Measurements from ENCODE around the gene COLEC11. TPM values are rescaled to one million over a fixed set of nuclear protein-coding genes. Genes with fewer than 3 reads are reported as not detected.

Gene COLEC11
- total RNA-seq, 1 experiment from 2014 or later, result 0.77 TPM

DNA sequence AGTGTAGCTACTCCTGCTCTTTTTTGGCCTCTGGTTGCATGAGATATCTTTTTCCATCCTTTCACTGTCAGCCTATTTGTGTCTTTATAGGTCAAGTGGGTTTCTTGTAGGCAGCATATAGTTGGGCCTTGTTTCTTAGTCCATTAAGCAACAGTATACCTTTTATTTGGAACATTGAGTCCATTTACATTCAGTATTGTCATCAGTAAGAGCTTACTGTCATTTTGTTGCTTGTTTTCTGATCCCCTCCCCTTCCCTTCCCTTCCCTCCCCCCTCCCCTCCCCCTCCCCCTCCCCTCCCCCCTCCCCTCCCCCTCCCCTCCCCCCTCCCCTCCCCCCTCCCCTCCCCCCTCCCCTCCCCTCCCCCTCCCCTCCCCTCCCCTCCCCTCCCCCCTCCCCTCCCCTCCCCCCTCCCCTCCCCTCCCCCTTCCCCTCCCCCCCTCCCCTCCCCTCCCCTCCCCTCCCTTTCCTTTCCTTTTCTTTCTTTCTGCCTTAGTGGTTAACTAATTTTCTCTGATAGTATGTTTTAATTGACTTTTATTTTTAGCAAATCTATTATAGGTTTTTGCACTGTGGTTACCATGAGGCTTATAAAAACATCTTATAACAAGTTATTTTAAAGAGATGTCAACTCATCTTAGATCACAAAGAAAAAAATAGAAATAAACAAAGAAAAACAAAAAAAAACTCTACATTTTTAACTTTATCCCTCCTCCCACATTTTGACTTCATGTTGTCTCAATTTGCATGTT is 95.3 kb downstream of the COLEC11 start:
- no peaks in the 10 kb centered on the region for H3K9me3 ChIP-seq (ENCODE audit: low read depth, low read length, poor library complexity, severe bottlenecking)
- no peak overlapping the region for H3K4me3 ChIP-seq (ENCODE audit: low read depth, low read length, poor library complexity, severe bottlenecking)
- H3K27ac ChIP-seq (ENCODE audit: low read depth, low read length, poor library complexity, severe bottlenecking), result no peak overlapping the region
- no peaks in the 10 kb centered on the region for H3K4me1 ChIP-seq (ENCODE audit: insufficient read depth, low read length, poor library complexity, severe bottlenecking)
- CTCF ChIA-PET, result no interaction called here
- no TSS peak for BruUV-seq (replicated peaks)
- intact Hi-C loops (cut with micrococcal nuclease; ENCODE audit: unreplicated experiment), result no loop called here
- no peaks in the 10 kb centered on the region for H3K27me3 ChIP-seq (replicated peaks; ENCODE audit: insufficient read depth, low read depth, low read length, poor library complexity)
- no peak for TF ChIP-seq EZH2 (IDR thresholded peaks at IDR 0.05; ENCODE audit: borderline replicate concordance, low read depth, low read length, poor library complexity, severe bottlenecking)
- TF ChIP-seq, protein P1, sequence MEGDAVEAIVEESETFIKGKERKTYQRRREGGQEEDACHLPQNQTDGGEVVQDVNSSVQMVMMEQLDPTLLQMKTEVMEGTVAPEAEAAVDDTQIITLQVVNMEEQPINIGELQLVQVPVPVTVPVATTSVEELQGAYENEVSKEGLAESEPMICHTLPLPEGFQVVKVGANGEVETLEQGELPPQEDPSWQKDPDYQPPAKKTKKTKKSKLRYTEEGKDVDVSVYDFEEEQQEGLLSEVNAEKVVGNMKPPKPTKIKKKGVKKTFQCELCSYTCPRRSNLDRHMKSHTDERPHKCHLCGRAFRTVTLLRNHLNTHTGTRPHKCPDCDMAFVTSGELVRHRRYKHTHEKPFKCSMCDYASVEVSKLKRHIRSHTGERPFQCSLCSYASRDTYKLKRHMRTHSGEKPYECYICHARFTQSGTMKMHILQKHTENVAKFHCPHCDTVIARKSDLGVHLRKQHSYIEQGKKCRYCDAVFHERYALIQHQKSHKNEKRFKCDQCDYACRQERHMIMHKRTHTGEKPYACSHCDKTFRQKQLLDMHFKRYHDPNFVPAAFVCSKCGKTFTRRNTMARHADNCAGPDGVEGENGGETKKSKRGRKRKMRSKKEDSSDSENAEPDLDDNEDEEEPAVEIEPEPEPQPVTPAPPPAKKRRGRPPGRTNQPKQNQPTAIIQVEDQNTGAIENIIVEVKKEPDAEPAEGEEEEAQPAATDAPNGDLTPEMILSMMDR (conservative IDR thresholded peaks at IDR 0.05; ENCODE audit: low read depth, low read length), result no peak
- POLR2A ChIA-PET (ENCODE audit: low non-redundant PET), result no interaction called here
- H3K36me3 ChIP-seq (ENCODE audit: insufficient read depth, low read length, poor library complexity, severe bottlenecking), result no peaks in the 10 kb centered on the region
- no peak for DNase-seq (ENCODE audit: low spot score)

DNA sequence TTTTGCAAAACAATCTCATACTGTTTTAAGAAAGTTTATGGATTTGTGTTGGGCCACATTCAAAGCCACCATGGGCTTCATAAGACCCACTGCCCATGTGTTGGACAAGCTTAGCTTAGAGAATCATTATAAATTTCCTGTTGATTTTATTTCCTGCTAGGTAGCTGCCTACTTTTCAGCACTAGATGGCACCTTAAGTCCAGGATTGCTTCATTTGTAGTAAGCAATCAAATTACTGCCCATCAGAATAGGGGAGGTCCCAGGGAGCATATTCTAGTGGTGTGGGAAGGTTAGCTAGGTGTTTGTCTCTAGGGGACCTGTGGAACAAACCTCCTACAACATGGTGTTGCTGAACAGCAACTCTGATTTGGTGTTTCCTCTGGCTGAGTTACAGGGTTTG is 97.5 kb downstream of the COLEC11 start:
- TF ChIP-seq, protein P1 (conservative IDR thresholded peaks at IDR 0.05; ENCODE audit: low read depth, low read length), result peak; percentile 73
- TF ChIP-seq EZH2 (IDR thresholded peaks at IDR 0.05; ENCODE audit: borderline replicate concordance, low read depth, low read length, poor library complexity, severe bottlenecking), result no peak
- POLR2A ChIA-PET (ENCODE audit: low non-redundant PET), result no interaction called here
- CTCF ChIA-PET, result interaction anchor here (1.1 to 1.7 kb wide), 2 partner anchors 36 to 88 kb away, joined by 8 to 10 read pairs; no protein-coding TSS in a partner anchor
- H3K9me3 ChIP-seq (ENCODE audit: low read depth, low read length, poor library complexity, severe bottlenecking), result no peaks in the 10 kb centered on the region
- H3K27ac ChIP-seq (ENCODE audit: low read depth, low read length, poor library complexity, severe bottlenecking), result no peak overlapping the region
- no TSS peak for BruUV-seq (replicated peaks)
- H3K36me3 ChIP-seq (ENCODE audit: insufficient read depth, low read length, poor library complexity, severe bottlenecking), result no peaks in the 10 kb centered on the region
- no peaks in the 10 kb centered on the region for H3K4me1 ChIP-seq (ENCODE audit: insufficient read depth, low read length, poor library complexity, severe bottlenecking)
- intact Hi-C loops (cut with micrococcal nuclease; ENCODE audit: unreplicated experiment), result no loop called here
- peak; percentile 61 for DNase-seq (ENCODE audit: low spot score)
- H3K27me3 ChIP-seq (replicated peaks; ENCODE audit: insufficient read depth, low read depth, low read length, poor library complexity), result no peaks in the 10 kb centered on the region
- no peak overlapping the region for H3K4me3 ChIP-seq (ENCODE audit: low read depth, low read length, poor library complexity, severe bottlenecking)

Other genes with a start within 250 kb of the COLEC11 start
- 37.0 and 41.7 TPM in 2 replicates for gene EIPR1, start 217.3 kb upstream of the COLEC11 start, total RNA-seq (2021)
- gene TRAPPC12, start 215.4 kb upstream of the COLEC11 start, total RNA-seq (2021), result 91.1 and 94.4 TPM in 2 replicates
- gene ADI1, start 75.6 kb upstream of the COLEC11 start, total RNA-seq (2021), result 52.4 and 68.3 TPM in 2 replicates
- 45.3 and 48.3 TPM in 2 replicates for gene RNASEH1, start 36.8 kb upstream of the COLEC11 start, total RNA-seq (2021)
- gene RPS7, start 19.9 kb upstream of the COLEC11 start, total RNA-seq (2021), result 1,383 and 1,475 TPM in 2 replicates
- not detected in 2 replicates for gene ALLC, start 63.1 kb downstream of the COLEC11 start, total RNA-seq (2021)
- 0.43 and 0.81 TPM in 2 replicates for gene DCDC2C, start 108.5 kb downstream of the COLEC11 start, total RNA-seq (2021)

Measured in A673 (cell line).